CD14-positive monocyte (primary cell): Measurements from ENCODE around the gene NDUFB7. TPM values are rescaled to one million over a fixed set of nuclear protein-coding genes. Genes with fewer than 3 reads are reported as not detected.
A peak's percentile ranks its signal among the peaks of the same experiment; 100 is the strongest.

Source experiments
- DNase-seq, 3 donors: peaks; one replicate each; pipeline ENCODE4 v3.0.0-alpha.2; 2011 to 2022
- H2AFZ ChIP-seq: 2 replicates; pipeline ENCODE4 v1.6.0; 2012; ENCODE audit warnings: mild to moderate bottlenecking, low read depth, low read length, inconsistent platforms; ENCODE audit not compliant: insufficient read depth, poor library complexity, severe bottlenecking
- H3K27ac ChIP-seq, 2 donors: 1 replicate in 1 of 2; 2 replicates in 1 of 2; pipeline ENCODE4 v1.5.1; 2012 to 2013; ENCODE audit warnings: low read length in 2 of 2, control low read depth in 1 of 2, inconsistent platforms in 1 of 2, low read depth in 1 of 2, mild to moderate bottlenecking in 1 of 2
- H3K27me3 ChIP-seq, 2 donors: one replicate each; pipeline versions ENCODE4 v1.6.0 to v1.6.1; 2011 to 2013; ENCODE audit warnings: low read length in 2 of 2; ENCODE audit not compliant: control insufficient read depth in 2 of 2, insufficient read depth in 2 of 2
- H3K36me3 ChIP-seq, 2 donors: replicated peaks in 1 of 2; 1 replicate in 1 of 2; 2 replicates in 1 of 2; pipeline versions ENCODE4 v1.5.1 to v1.6.1; 2012 to 2013; ENCODE audit warnings: low read length in 2 of 2, control low read depth in 1 of 2, inconsistent platforms in 1 of 2, mild to moderate bottlenecking in 1 of 2; ENCODE audit not compliant: insufficient read depth in 2 of 2, control insufficient read depth in 1 of 2
- H3K4me1 ChIP-seq, 2 donors: 1 replicate in 1 of 2; 2 replicates in 1 of 2; pipeline versions ENCODE4 v1.5.1 to v1.6.1; 2012 to 2013; ENCODE audit warnings: low read length in 2 of 2, control low read depth in 1 of 2, inconsistent platforms in 1 of 2, mild to moderate bottlenecking in 1 of 2, moderate library complexity in 1 of 2; ENCODE audit not compliant: insufficient read depth in 2 of 2, control insufficient read depth in 1 of 2
- H3K4me2 ChIP-seq: replicated peaks from 2 replicates; pipeline ENCODE3; 2012; ENCODE audit warnings: low read length, moderate library complexity, mild to moderate bottlenecking; ENCODE audit not compliant: poor library complexity, severe bottlenecking; ENCODE audit errors: extremely low read depth
- H3K4me3 ChIP-seq, 3 experiments: fragments of 200-600 bp in 1 of 3; sonication (generic) in 1 of 3; replicated peaks in 1 of 3; 1 replicate in 2 of 3; 2 replicates in 1 of 3; pipeline ENCODE4 v1.5.1; 2011 to 2013; ENCODE audit warnings: low read length in 3 of 3, mild to moderate bottlenecking in 3 of 3, control low read depth in 2 of 3, low read depth in 2 of 3, inconsistent platforms in 1 of 3, moderate library complexity in 1 of 3
- H3K79me2 ChIP-seq: 2 replicates; pipeline ENCODE4 v1.6.0; 2012; ENCODE audit warnings: mild to moderate bottlenecking, control low read depth, inconsistent platforms, low read length, moderate library complexity; ENCODE audit not compliant: insufficient read depth
- H3K9ac ChIP-seq: 2 replicates; pipeline ENCODE4 v1.6.0; 2017; ENCODE audit warnings: low read length, mild to moderate bottlenecking; ENCODE audit not compliant: insufficient read depth, poor library complexity, severe bottlenecking
- H3K9me3 ChIP-seq, 2 donors: replicated peaks in 1 of 2; 1 replicate in 1 of 2; 2 replicates in 1 of 2; pipeline versions ENCODE4 v1.5.1 to v1.6.1; 2012 to 2013; ENCODE audit warnings: low read length in 2 of 2, control low read depth in 1 of 2; ENCODE audit not compliant: control insufficient read depth in 1 of 2, insufficient read depth in 1 of 2
- H4K20me1 ChIP-seq: 2 replicates; pipeline ENCODE4 v1.6.0; 2012; ENCODE audit warnings: mild to moderate bottlenecking, low read length, control low read depth, moderate library complexity; ENCODE audit not compliant: insufficient read depth
- H3K27ac Mint-ChIP-seq, 7 donors: one replicate each; pipeline ENCODE4 v1.8.0; 2020; ENCODE audit warnings: mild to moderate bottlenecking in 7 of 7, mixed read lengths in 7 of 7, moderate library complexity in 6 of 7, inconsistent platforms in 2 of 7
- H3K27me3 Mint-ChIP-seq, 3 donors: one replicate each; pipeline ENCODE4 v1.8.0; 2021 to 2022; ENCODE audit warnings: low read depth in 3 of 3, mild to moderate bottlenecking in 3 of 3, mixed read lengths in 3 of 3, moderate library complexity in 3 of 3, inconsistent platforms in 1 of 3
- H3K36me3 Mint-ChIP-seq, 2 donors: one replicate each; pipeline ENCODE4 v1.8.0; 2020; ENCODE audit warnings: mixed read lengths in 2 of 2, inconsistent platforms in 1 of 2, mild to moderate bottlenecking in 1 of 2
- H3K4me1 Mint-ChIP-seq: one replicate; pipeline ENCODE4 v1.8.0; 2020; ENCODE audit warnings: mild to moderate bottlenecking, mixed read lengths
- H3K4me3 Mint-ChIP-seq, 2 donors: one replicate each; pipeline ENCODE4 v1.8.0; 2020; ENCODE audit warnings: mild to moderate bottlenecking in 2 of 2, mixed read lengths in 2 of 2, moderate library complexity in 1 of 2
- H3K9me3 Mint-ChIP-seq, 7 donors: one replicate each; pipeline ENCODE4 v1.8.0; 2020 to 2022; ENCODE audit warnings: mixed read lengths in 7 of 7, mild to moderate bottlenecking in 6 of 7, moderate library complexity in 6 of 7, inconsistent platforms in 2 of 7
- WGBS: methylation state at CpG from one replicate; pipeline ENCODE4 v1.1.5; 2013; ENCODE audit warnings: missing lambda C conversion rate; ENCODE audit not compliant: insufficient coverage; 5-methylcytosine and 5-hydroxymethylcytosine counted together
- intact Hi-C, 2 donors: fragments of 100-400 bp; cut with micrococcal nuclease; formaldehyde crosslinking; loops; one replicate each; pipeline versions ENCODE4 v1.15.0 to v1.15.1; 2023
- polyA plus RNA-seq, 3 donors: library from polyadenylated mRNA; depleted of rRNA in 1 of 3; unstranded in 2 of 3; stranded (reverse) in 1 of 3; fragments of 300-500 nt in 2 of 3; fragments of >200 nt in 1 of 3; fragmentation: Illumina TruSeq in 2 of 3; gene quantifications; 1 replicate in 2 of 3; 2 replicates in 1 of 3; pipeline ENCODE4 v1.2.3, GENCODE V29; 2012 to 2021
- TF ChIP-seq, protein P1 (sequence below): fragments of 200-600 bp; IDR thresholded peaks from one replicate; pipeline ENCODE4 v1.8.0; 2022; ENCODE audit warnings: antibody characterized with exemption, mild to moderate bottlenecking

The NDUFB7 gene
- polyA plus RNA-seq, 3 donors = 137 to 313 (median 204) TPM

DNA sequence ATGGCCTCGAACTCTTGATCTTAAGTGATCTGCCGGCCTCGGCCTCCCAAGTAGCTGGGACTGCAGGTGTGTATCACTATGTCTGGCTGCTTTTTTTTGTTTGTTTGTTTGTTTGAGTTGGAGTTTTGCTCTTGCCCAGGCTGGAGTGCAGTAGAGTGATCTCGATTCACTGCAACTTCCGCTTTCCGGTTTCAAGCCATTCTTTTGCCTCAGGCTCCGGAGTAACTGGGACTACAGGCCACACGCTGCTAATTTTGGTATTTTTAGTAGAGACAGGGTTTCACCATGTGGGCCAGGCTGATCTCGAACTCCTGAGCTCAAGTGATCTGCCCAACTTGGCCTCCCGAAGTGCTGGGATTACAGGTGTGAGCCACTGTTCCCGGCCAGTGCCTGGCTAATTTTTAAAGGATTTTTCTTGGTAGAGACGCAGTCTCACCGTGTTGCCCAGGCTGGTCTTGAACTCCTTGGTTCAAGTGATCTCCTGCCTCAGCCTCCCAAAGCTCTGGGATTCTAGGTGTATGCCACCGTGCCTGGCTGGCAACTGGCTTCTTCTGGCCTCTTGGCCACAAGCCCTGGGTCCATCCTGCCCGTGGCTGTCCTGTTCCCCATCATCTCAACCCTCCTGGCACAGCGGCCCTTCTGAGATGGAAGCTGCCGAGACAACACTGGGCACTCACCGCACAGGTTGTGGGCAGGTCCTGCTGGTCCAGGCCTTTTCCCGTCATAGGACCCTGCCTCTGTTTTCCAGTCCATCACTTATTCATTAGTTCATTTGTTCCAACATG, 30.9 kb downstream of the NDUFB7 start:
- Histone ChIP-seq H2AFZ (no peak overlapping the region), H3K36me3 (no peaks in the 10 kb centered on the region), H3K4me1 (peaks cover 4 to 6% of the 10 kb centered on the region in 2 donors), H3K9me3 (no peaks in the 10 kb centered on the region), H3K27ac (no peak overlapping the region), H3K79me2 (peaks cover 57% of the 10 kb centered on the region), H3K9ac (no peak overlapping the region), H3K27me3 (no peaks in the 10 kb centered on the region), H4K20me1 (peaks cover 5% of the 10 kb centered on the region), H3K4me2 (no peak overlapping the region), H3K4me3 (no peak overlapping the region)
- H3K4me3 Mint-ChIP-seq = no peak overlapping the region
- H3K4me1 Mint-ChIP-seq = peaks cover 18% of the 10 kb centered on the region
- intact Hi-C loops = no loop called here
- 97% methylated on average over 16 of the region's 19 CpGs for WGBS
- no peaks in the 10 kb centered on the region for H3K9me3 Mint-ChIP-seq
- peaks cover 0 to 3% (median 2%) of the 10 kb centered on the region in 3 donors for H3K27me3 Mint-ChIP-seq
- TF ChIP-seq, protein P1, sequence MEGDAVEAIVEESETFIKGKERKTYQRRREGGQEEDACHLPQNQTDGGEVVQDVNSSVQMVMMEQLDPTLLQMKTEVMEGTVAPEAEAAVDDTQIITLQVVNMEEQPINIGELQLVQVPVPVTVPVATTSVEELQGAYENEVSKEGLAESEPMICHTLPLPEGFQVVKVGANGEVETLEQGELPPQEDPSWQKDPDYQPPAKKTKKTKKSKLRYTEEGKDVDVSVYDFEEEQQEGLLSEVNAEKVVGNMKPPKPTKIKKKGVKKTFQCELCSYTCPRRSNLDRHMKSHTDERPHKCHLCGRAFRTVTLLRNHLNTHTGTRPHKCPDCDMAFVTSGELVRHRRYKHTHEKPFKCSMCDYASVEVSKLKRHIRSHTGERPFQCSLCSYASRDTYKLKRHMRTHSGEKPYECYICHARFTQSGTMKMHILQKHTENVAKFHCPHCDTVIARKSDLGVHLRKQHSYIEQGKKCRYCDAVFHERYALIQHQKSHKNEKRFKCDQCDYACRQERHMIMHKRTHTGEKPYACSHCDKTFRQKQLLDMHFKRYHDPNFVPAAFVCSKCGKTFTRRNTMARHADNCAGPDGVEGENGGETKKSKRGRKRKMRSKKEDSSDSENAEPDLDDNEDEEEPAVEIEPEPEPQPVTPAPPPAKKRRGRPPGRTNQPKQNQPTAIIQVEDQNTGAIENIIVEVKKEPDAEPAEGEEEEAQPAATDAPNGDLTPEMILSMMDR = no peak
- H3K27ac Mint-ChIP-seq = peak overlapping the region in 4 of 7 donors; percentile 13 to 65 (median 38)
- DNase-seq = no peak
- H3K36me3 Mint-ChIP-seq = peaks cover 9 to 16% of the 10 kb centered on the region in 2 donors

DNA sequence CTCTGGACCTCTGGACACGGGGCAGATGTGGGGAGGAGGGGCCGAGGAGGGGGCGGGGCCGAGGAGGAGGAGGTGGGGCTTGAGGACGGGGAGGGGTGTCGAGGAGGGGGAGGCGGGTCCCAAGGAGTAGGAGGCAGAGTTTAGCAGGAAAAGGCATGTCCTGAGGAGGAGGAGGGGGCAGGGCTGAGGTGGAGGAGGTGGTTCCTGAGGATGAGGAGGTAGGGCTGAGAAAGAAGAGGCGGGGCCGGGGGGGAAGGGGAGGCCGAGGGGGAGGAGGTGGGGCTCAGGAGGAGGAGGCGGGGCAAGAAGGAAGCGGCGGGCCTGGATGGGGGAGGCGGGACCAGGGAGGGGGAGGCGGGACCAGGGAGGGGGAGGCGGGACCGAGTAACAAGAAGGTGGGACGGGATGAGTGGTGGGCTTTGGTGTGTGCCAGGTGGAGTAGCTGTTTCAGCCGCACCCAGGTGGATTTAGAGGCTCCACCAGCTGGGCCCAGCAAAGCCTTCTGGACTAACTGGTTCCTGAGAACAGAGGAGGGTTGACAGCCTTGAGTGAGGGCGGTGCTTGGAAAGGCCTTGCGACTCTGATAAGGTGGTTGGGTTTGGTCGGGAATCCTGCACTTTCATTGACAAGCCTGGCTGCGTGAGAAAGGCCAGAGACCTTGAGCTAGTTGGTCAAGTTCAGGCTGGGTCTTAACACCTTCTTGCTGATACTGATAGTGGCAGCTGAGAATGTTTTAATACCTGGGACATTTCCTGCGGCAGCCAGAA, 34.8 kb downstream of the NDUFB7 start:
- peak overlapping the region in 1 of 3 experiments; percentile 45 for H3K4me3 ChIP-seq
- TF ChIP-seq, protein P1 = no peak
- intact Hi-C loops = no loop called here
- no peak overlapping the region for H3K9ac ChIP-seq
- no peaks in the 10 kb centered on the region for H3K27me3 ChIP-seq
- Mint-ChIP-seq H3K4me1 (peaks cover 18% of the 10 kb centered on the region), H3K27ac (peak overlapping the region in 1 of 7 donors; percentile 53), H3K9me3 (peaks cover 0 to 2% (median 0%) of the 10 kb centered on the region in 7 donors), H3K27me3 (peaks cover 0 to 2% (median 0%) of the 10 kb centered on the region in 3 donors), H3K36me3 (peaks cover 12 to 15% of the 10 kb centered on the region in 2 donors), H3K4me3 (peak overlapping the region; percentile 51 to 67)
- H3K4me2 ChIP-seq = peak overlapping the region; percentile 51
- peaks cover 5% of the 10 kb centered on the region for H4K20me1 ChIP-seq
- no peaks in the 10 kb centered on the region for H3K9me3 ChIP-seq
- peak in 1 of 3 donors; percentile 27 for DNase-seq
- H3K79me2 ChIP-seq = peaks cover 58% of the 10 kb centered on the region
- no peak overlapping the region for H2AFZ ChIP-seq
- WGBS = 50% methylated on average over 14 of the region's 24 CpGs
- H3K36me3 ChIP-seq = peaks cover 0 to 2% of the 10 kb centered on the region in 2 donors
- H3K27ac ChIP-seq = no peak overlapping the region
- H3K4me1 ChIP-seq = peaks cover 10 to 12% of the 10 kb centered on the region in 2 donors
